Heart right ventricle (tissue), 16 donors: ENCODE measurements around the gene GLS2. TPM values are rescaled to one million over a fixed set of nuclear protein-coding genes. Genes with fewer than 3 reads are reported as not detected.

Experiments used
- ATAC-seq, 8 donors: fragments of 200-7000 bp; cut with Tn5 transposase; one replicate each; pipeline ENCODE4 v1.9.1; 2020; ENCODE audit warnings: mild to moderate bottlenecking in 8 of 8, moderate library complexity in 8 of 8, moderate number of reproducible peaks in 1 of 8
- DNase-seq, 2 donors: peaks; one replicate each; pipeline ENCODE4 v3.0.0-alpha.2; 2020
- H3K27ac ChIP-seq, 10 donors: fragments of 200-600 bp; sonication (generic) in 2 of 10; one replicate each; pipeline versions ENCODE4 v1.5.0 to v1.8.0; 2020 to 2022; ENCODE audit warnings: mild to moderate bottlenecking in 3 of 10
- H3K27me3 ChIP-seq, 7 donors: fragments of 200-600 bp; one replicate each; pipeline ENCODE4 v1.8.0; 2021 to 2022; ENCODE audit warnings: mild to moderate bottlenecking in 2 of 7
- H3K36me3 ChIP-seq, 9 donors: fragments of 200-600 bp; sonication (generic) in 1 of 9; one replicate each; pipeline versions ENCODE4 v1.5.0 to v1.8.0; 2020 to 2022; ENCODE audit warnings: mild to moderate bottlenecking in 2 of 9
- H3K4me1 ChIP-seq, 9 donors: fragments of 200-600 bp; sonication (generic) in 1 of 9; one replicate each; pipeline versions ENCODE4 v1.5.0 to v1.8.0; 2020 to 2022; ENCODE audit warnings: mild to moderate bottlenecking in 4 of 9
- H3K4me3 ChIP-seq, 10 donors: fragments of 200-600 bp; sonication (generic) in 2 of 10; one replicate each; pipeline versions ENCODE4 v1.5.0 to v1.8.0; 2020 to 2022; ENCODE audit warnings: mild to moderate bottlenecking in 7 of 10, moderate library complexity in 2 of 10
- H3K9me3 ChIP-seq, 11 donors: fragments of 200-600 bp in 10 of 11; sonication (generic) in 2 of 11; one replicate each; pipeline versions ENCODE4 v1.5.0 to v1.8.0; 2013 to 2022; ENCODE audit warnings: mild to moderate bottlenecking in 2 of 11, control low read depth in 1 of 11, moderate library complexity in 1 of 11
- CTCF ChIP-seq, 9 donors: fragments of 200-600 bp; sonication (generic) in 2 of 9; IDR thresholded peaks; one replicate each; pipeline versions ENCODE4 v1.5.0 to v1.8.0; 2021 to 2022; ENCODE audit warnings: antibody characterized with exemption in 9 of 9, mild to moderate bottlenecking in 5 of 9, moderate library complexity in 1 of 9
- WGBS, 2 donors: extraction: QIAGEN DNeasy Blood & Tissue Kit; methylation state at CpG; one replicate each; pipeline ENCODE4 v1.1.7; 2013; ENCODE audit warnings: inconsistent platforms in 1 of 2; 5-methylcytosine and 5-hydroxymethylcytosine counted together
- intact Hi-C, 10 donors: fragments of 100-400 bp; cut with DNase I; formaldehyde crosslinking; loops; one replicate each; pipeline versions ENCODE4 v1.11.1 to v1.14.2; 2022
- long read RNA-seq, 3 donors: library from polyadenylated mRNA; unstranded; transcript quantifications; one replicate each; pipeline ENCODE4 v2.0.0, GENCODE V29; 2020 to 2021
- polyA plus RNA-seq, 2 donors: library from polyadenylated mRNA; stranded (reverse); fragments of 200-250 nt; gene quantifications; one replicate each; pipeline ENCODE4 v1.2.3, GENCODE V29; 2013
- total RNA-seq, 10 donors: library from RNA; stranded (reverse); fragmentation: NEBNext Ultra II Directional in 3 of 10; extraction: Animal tissue kit (Norgen Biotek cat#: 25700) in 3 of 10; gene quantifications; one replicate each; pipeline versions ENCODE4 v1.2.1 to v1.2.4, GENCODE V29; 2021 to 2023
- donor health status: Arrhythmogenic right ventricular cardiomyopathy.
- donor health status: ischemic (EF 13 %, LVEDD 7.1; RV severe dilation, severe dysfunction).
- donor health status: healthy with polysubstance abuse.
- donor health status: DM: no; HTN: yes; CAD: no.
- donor health status: DM: no; HTN: no; CAD: no.
- donor health status: ischemic (EF 25% LVEDD 6.9; RV normal size, moderate dysfunction).
- donor health status: ischemic (EF 25% LVEDD 5.7; RV mildly dilated, moderate dysfunction).
- donor health status: healthy.
- donor health status: DM: yes; HTN: yes; CAD: no.
- donor health status: Ischemic cardiomyopathy.
- donor health status: ischemic (EF 35%, LVEDD 5.7; RV mildly dilated, moderate dysfunction).
- donor health status: nonischemic (EF 11% LVEDD 7.7; RV severe dilation, severe dysfunction).
- donor health status: DM: yes; HTN: yes; CAD: no.
- donor health status: PGD.
- donor health status: ischemic (EF 29% LVEDD 5.4; RV normal size, mild dysfunction).
- donor health status: nonischemic (EF 23%, LVEDD 6.1; RV moderate dilation, normal function).

Gene GLS2
- total RNA-seq (1 to 10 TPM in 2 of 10 donors, under 1 TPM in 8; 0.19 to 1.4 (median 0.52) TPM), polyA plus RNA-seq (under 1 TPM; 0.22 to 0.59 TPM)
- long read RNA-seq, donor 1, partial matches to known transcripts, result 0 of 1 reads
- long read RNA-seq, donor 1, other reads (novel, unspliced or antisense), result 0 of 1 reads
- long read RNA-seq, donor 2, partial matches to known transcripts, result 0 of 5 reads
- long read RNA-seq, donor 2, other reads (novel, unspliced or antisense), result 3 of 5 reads
- long read RNA-seq, donor 3, partial matches to known transcripts, result 0 of 5 reads
- long read RNA-seq, donor 3, other reads (novel, unspliced or antisense), result 5 of 5 reads

- Histone ChIP-seq H3K27me3 (peaks cover 0 to 58% (median 0%) of the 10 kb centered on the region in 7 donors), H3K4me3 (peak within 1 kb of the TSS; percentile 47 to 91 (median 61)), H3K27ac (no peak within 1 kb of the TSS), H3K9me3 (peaks cover 0 to 4% (median 0%) of the 10 kb centered on the region in 11 donors), H3K4me1 (peaks cover 0 to 21% (median 12%) of the 10 kb centered on the region in 9 donors), H3K36me3 (no peaks in the 10 kb centered on the region)
- WGBS, 2 donors, result 13 to 18% methylated on average over 58 to 59 of the region's 59 CpGs
- intact Hi-C loops, result no loop called here
- no peak for TF ChIP-seq CTCF (IDR thresholded peaks at IDR 0.05)
- DNase-seq (peak; percentile 69 to 81), ATAC-seq (peak; percentile 95 to 98 (median 97))
These were observed at the start of gene GLS2 for GRCh38 chr12:56488041-56488955. GLS2 (minus strand) TSS chr12:56488161; CDS start chr12:56488118, 43 bp downstream.

- no peaks in the 10 kb centered on the region for H3K27me3 ChIP-seq
- ATAC-seq (no peak), DNase-seq (no peak)
- H3K9me3 ChIP-seq, result no peaks in the 10 kb centered on the region
- intact Hi-C loops, result no loop called here
- H3K27ac ChIP-seq, result no peak overlapping the region
- peaks cover 0 to 29% (median 3%) of the 10 kb centered on the region in 9 donors for H3K36me3 ChIP-seq
- H3K4me3 ChIP-seq, result no peak overlapping the region
- peaks cover 0 to 31% (median 16%) of the 10 kb centered on the region in 9 donors for H3K4me1 ChIP-seq
- TF ChIP-seq CTCF (IDR thresholded peaks at IDR 0.05), result no peak
These were observed 49.6 kb upstream of the GLS2 start for GRCh38 chr12:56537546-56537945.

GRCh38 chr12:56530390-56531055 lies 42.6 kb upstream of the GLS2 start:
- intact Hi-C loops, result no loop called here
- H3K27me3 ChIP-seq, result no peaks in the 10 kb centered on the region
- no peak for TF ChIP-seq CTCF (IDR thresholded peaks at IDR 0.05)
- DNase-seq (no peak), ATAC-seq (no peak)
- H3K4me3 ChIP-seq, result no peak overlapping the region
- no peak overlapping the region for H3K27ac ChIP-seq
- peaks cover 0 to 15% (median 0%) of the 10 kb centered on the region in 9 donors for H3K36me3 ChIP-seq
- WGBS, 2 donors, result 75 to 77% methylated on average over 7 of the region's 7 CpGs
- peaks cover 0 to 68% (median 32%) of the 10 kb centered on the region in 9 donors for H3K4me1 ChIP-seq
- H3K9me3 ChIP-seq, result no peaks in the 10 kb centered on the region

DNA sequence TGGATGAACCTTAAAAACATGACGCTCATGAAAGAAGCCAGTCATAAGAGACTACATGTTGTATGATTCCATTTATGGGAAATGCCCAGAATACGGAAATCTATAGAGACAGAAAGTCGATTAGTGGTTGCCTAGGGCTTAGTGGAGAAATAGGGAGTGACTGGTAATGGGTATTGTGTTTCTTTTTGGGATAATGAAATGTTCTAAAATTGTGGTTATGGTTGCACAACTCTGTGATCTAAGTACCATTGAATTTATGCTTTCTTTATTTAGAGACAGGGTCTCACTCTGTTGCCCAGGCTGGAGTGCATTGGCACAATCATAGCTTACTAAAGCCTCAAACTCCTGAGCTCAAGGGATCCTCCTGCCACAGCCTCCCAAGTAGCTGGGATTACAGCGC lies 41.7 kb upstream of the GLS2 start:
- no peak overlapping the region for H3K27ac ChIP-seq
- no peaks in the 10 kb centered on the region for H3K27me3 ChIP-seq
- 93% methylated on average over 4 of the region's 4 CpGs for WGBS, 2 donors
- H3K36me3 ChIP-seq, result peaks cover 0 to 15% (median 0%) of the 10 kb centered on the region in 9 donors
- H3K4me3 ChIP-seq, result no peak overlapping the region
- no peaks in the 10 kb centered on the region for H3K9me3 ChIP-seq
- intact Hi-C loops, result no loop called here
- ATAC-seq (no peak), DNase-seq (no peak)
- no peak for TF ChIP-seq CTCF (IDR thresholded peaks at IDR 0.05)
- peaks cover 0 to 74% (median 41%) of the 10 kb centered on the region in 9 donors for H3K4me1 ChIP-seq
